HG02885 (cell line): Measurements from ENCODE around the gene GRK7.

Experiments
- ATAC-seq: cut with Tn5 transposase; IDR thresholded peaks from one replicate; pipeline ENCODE4 v1.9.1; 2021; ENCODE audit warnings: mild to moderate bottlenecking; ENCODE audit not compliant: unreplicated experiment, poor library complexity

GRK7 gene, protein sequence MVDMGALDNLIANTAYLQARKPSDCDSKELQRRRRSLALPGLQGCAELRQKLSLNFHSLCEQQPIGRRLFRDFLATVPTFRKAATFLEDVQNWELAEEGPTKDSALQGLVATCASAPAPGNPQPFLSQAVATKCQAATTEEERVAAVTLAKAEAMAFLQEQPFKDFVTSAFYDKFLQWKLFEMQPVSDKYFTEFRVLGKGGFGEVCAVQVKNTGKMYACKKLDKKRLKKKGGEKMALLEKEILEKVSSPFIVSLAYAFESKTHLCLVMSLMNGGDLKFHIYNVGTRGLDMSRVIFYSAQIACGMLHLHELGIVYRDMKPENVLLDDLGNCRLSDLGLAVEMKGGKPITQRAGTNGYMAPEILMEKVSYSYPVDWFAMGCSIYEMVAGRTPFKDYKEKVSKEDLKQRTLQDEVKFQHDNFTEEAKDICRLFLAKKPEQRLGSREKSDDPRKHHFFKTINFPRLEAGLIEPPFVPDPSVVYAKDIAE (N-terminal part only)

DNA sequence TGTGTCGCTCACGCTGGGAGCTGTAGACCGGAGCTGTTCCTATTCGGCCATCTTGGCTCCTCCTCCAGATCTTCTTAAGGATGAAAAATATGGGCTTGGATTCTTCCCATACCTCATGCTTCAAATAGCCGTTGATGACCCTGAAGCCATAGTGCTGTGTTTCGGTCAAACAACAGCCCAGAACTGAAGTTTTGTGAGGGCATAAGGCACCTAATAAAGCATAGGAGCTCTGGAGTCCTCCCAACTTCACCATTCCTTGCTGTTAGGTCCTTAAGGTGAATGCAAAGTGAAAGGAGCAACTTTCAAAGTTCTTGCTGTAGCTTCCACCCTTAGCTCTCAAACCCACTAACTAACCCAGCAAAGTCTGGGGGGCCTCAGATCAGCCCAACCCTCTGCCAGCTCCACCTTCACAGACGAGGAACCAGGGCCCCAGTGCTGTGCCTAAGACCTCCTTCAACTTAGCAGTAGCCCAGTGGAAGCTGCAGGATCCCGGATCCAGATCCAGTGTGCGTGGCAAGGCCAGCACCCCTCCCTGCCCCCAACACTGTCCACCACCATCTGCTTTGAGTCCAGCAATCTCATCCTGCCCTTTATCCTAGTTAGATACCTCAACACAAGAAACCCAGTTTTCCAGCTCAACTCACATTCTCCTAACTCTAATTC is at the start of gene GRK7:
GRK7 (plus strand) TSS at position 321 of the 663 bp plus-strand sequence. CDS start 14,877 bp downstream, outside the sequence.
- no peak for ATAC-seq

GRCh38 chr3:141714671-141715070 is 48.5 kb upstream of the GRK7 start:
- ATAC-seq: no peak

DNA sequence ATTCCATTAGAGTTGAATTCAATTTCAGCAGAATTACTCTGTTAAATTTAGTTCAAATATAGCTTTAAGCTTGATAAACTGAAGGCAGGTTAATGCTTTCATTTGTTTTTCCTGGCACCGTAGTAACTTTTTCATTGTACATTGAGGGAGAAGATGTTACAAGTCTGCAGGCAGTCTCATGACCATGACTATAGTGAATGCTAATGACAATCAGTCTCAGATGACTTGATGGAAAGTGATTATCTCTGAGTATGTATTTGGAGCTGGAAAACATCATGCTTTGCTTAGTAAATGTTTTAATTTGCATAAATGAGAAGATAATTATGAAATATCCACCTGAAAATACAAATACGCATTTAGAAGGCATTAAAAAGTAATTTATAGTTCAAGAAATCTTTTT is 41.1 kb upstream of the GRK7 start:
- no peak for ATAC-seq

DNA sequence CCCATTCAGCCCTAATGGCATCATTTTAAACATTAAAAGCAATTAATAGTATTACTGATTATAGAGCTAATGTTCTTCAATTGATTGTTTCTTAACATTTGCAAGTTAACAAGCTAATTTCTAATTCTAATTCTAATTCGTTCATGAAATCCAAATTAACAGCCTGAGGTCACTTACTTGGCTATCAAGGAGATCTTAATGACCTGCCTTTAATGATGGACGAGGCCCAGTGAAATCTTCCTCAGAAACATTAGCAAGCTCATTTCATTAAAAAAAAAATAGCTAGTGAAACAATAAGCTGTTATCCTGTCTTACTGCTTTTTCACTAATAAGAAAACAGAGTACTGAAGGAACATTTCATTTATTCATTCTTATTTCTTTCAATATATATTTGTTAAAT is 40.6 kb upstream of the GRK7 start:
- ATAC-seq: no peak

- ATAC-seq: no peak
These were observed 40.0 kb upstream of the GRK7 start for GRCh38 chr3:141723255-141723654.

DNA sequence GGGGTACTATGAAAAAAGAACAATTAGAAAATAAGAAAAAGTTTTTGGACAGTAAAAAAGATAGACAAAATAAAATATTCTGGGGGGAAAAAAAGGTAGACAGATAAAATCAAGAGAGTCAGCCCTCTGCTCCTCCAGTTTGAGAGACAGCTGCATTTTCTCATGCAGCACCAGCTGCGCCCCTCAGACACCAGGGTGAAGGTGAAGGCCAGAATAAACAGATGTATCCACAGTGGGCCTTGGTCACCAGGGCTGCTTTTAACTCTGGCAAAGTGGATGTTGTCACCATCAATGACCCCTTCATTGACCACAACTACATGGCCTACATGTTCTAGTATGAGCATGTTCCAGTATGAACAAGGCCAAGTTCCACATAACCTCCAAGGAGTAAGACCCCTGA is 39.0 kb upstream of the GRK7 start:
- ATAC-seq: no peak

- no peak for ATAC-seq
These were observed 38.2 kb upstream of the GRK7 start for GRCh38 chr3:141725036-141725435.

- no peak for ATAC-seq
These were observed 36.7 kb upstream of the GRK7 start for GRCh38 chr3:141726483-141726882.

GRCh38 chr3:141728355-141728892 is 34.8 kb upstream of the GRK7 start:
- no peak for ATAC-seq

DNA sequence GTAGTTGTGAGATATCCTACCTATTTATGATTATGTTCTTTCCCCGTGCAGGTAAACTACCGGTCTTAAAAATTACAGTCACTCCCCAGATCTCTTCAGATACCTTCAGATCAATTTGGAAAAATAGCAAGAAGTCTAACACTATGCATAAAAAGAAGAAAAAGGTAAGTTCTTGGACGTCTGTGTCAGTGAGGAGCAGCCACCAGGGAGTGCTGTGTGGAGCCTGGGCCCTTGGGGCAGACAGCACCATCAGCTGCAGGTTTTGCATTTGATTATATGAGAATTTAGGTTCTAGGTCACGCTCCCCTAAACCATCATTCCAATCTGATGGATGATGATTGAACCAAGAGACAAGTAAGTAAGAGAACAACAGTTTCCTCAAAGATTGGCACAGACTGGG is 34.0 kb upstream of the GRK7 start:
- ATAC-seq: no peak

- no peak for ATAC-seq
These were observed 28.0 kb upstream of the GRK7 start for GRCh38 chr3:141735176-141735575.

DNA sequence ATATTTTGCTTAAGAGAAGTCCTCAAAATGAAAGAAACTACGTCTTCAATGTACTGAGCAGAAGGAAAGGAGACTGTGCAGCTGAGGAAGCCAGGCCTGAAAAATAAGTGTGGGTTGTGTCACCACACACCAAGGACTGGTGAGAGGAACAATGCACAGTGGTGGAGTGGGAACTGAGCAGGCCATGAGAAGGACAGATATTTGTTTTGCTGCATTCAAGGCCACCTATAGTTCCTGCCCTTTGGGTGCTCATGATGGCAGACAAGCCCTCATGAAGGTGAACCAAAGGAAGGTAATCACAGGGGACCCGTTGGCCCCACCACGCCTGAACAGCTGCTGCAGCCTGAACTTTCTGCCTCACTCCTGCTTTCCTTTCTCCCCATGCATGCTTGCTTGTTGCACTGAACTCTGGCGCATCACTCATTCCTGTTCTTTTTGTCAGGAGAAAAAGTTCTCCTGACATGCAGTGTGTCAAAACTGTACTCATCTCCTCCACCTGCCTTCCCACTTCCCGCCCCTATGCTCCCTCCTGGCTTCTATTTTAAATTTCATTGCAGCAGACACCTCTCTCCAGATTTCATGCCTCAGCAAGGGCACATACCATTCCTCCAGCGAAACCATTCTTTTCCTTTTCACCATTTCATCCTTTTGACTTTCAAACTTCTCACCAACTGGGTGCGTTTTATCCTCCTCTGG is 27.3 kb upstream of the GRK7 start:
- no peak for ATAC-seq

DNA sequence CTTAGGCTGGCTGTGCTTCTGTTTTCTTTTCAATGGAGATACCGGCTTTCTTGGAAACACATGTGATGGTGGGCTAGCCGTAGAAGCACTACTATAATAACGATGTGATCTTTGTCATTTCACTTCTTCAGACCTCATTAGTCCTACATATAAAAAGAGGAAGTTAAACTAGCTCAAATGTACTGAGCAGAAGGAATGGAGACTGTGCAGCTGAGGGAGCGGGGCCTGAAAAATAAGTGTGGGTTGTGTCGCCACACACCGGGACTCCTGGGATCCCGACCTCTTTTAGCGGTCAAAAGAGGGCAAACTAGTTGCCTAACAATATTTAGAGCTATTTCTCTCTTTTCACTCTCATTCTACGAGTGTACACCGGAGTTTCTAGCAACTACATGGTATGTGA is 26.1 kb upstream of the GRK7 start:
- no peak for ATAC-seq

GRCh38 chr3:141737678-141738021 is 25.6 kb upstream of the GRK7 start:
- ATAC-seq: no peak

- peak; percentile 97 for ATAC-seq
These were observed 25.0 kb upstream of the GRK7 start, which contains the start of gene RNF7 for GRCh38 chr3:141738022-141738890. TSS of gene RNF7 (plus strand) at chr3:141738298. CDS start at chr3:141738342, 44 bp downstream.

GRCh38 chr3:141738891-141739363 is 24.3 kb upstream of the GRK7 start:
- no peak for ATAC-seq

GRCh38 chr3:141739731-141740130 is 23.5 kb upstream of the GRK7 start:
- ATAC-seq: no peak

GRCh38 chr3:141740349-141740748 is 22.9 kb upstream of the GRK7 start:
- no peak for ATAC-seq

GRCh38 chr3:141743305-141743704 is 19.9 kb upstream of the GRK7 start:
- no peak for ATAC-seq

GRCh38 chr3:141746962-141747361 is 16.2 kb upstream of the GRK7 start:
- ATAC-seq: no peak
